Cardiac fibroblast (primary cell): ENCODE data around the gene PRR33.

Experiments used
- DNase-seq, 2 donors: peaks; one replicate each; pipeline versions ENCODE4 v3.0.0 to v3.0.0-alpha.2; 2010; ENCODE audit warnings: low read depth in 2 of 2
- H3K4me3 ChIP-seq, 2 donors: replicated peaks in 1 of 2; 1 replicate in 1 of 2; 2 replicates in 1 of 2; pipeline ENCODE4 v1.5.1; 2011; ENCODE audit warnings: low read depth in 2 of 2, low read length in 2 of 2, mild to moderate bottlenecking in 2 of 2, moderate library complexity in 1 of 2
- CTCF ChIP-seq: IDR thresholded peaks from one replicate; pipeline ENCODE4 v1.5.1; 2011; ENCODE audit warnings: low read depth, mild to moderate bottlenecking, low read length, inconsistent platforms

PRR33 gene

GRCh38 chr11:1918436-1919315 is 27.0 kb upstream of the PRR33 start:
- no peak for TF ChIP-seq CTCF
- no peak overlapping the region for H3K4me3 ChIP-seq
- no peak for DNase-seq

- no peak for DNase-seq
- TF ChIP-seq CTCF: peak; percentile 68
- no peak overlapping the region for H3K4me3 ChIP-seq
Measured at GRCh38 chr11:1917523-1918435, 26.1 kb upstream of the PRR33 start.

- no peak for DNase-seq
- no peak overlapping the region for H3K4me3 ChIP-seq
- TF ChIP-seq CTCF: no peak
Measured at GRCh38 chr11:1916986-1917522, 25.4 kb upstream of the PRR33 start.

- no peak for TF ChIP-seq CTCF
- no peak for DNase-seq
- no peak overlapping the region for H3K4me3 ChIP-seq
Measured at GRCh38 chr11:1916132-1916985, 24.7 kb upstream of the PRR33 start.

- H3K4me3 ChIP-seq: no peak overlapping the region
- TF ChIP-seq CTCF: no peak
- DNase-seq: no peak
Measured at GRCh38 chr11:1915795-1916131, 24.1 kb upstream of the PRR33 start.
